ENCODE data around the gene USP24.

The USP24 gene

DNA sequence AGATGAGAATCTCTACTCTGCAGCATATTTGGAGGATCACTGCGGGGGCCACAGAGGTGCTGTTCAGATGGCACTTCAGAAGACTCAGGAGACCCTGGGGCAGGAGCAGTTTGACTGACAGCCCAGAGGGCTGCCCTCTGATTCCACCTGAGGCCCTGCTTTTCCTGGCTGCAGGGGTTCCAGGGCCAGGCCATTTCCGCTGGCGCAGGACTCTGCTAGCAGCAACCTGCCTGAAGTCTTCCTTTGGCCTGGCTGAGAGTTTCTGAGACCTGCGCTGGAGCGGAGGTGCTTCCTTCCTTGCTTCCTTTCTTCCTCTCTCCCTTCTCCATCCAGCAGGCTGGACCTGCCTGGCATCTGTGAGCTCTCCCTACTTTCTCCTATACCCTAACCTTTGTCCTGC lies 164.0 kb downstream of the USP24 start:
- no peak for DNase-seq

DNA sequence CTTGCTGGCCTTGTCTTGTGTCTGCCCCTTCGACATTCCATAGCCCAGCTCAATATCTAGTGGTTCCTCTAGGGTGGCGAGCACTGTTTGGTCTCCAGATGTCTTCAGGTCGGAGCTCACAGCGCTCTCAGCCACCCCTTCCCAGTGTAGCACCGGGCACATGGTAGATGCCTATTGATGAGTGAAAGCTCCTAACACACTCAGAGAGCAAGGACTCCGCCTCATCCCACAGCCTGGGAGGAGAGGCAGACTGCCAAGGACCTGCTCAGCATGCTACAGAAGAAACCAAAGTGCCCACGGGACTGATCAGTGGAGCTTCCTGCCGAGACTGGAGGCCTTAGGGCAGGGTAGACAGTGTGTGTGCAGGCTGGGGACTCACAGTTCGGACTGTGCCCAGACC lies 164.9 kb downstream of the USP24 start:
- peak; percentile 40 for DNase-seq

DNA sequence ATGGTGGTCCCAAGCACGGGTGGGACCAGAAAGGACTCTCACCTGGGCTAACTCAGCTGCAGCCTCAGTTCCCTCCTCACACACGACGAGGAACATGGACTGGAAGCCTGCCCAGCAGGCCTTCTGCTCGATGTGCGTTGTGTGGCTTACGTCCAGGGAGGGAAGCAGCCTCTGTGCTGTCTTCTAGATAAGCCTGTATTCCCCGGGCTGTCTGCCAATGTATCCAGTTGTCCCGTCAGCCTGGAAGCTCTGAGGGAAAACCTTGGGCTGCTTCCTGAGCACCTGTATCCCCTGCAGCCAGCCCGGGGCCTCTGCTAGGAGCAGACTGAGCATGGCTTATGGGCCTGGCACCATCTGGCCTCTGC lies 165.3 kb downstream of the USP24 start:
- DNase-seq = no peak

DNA sequence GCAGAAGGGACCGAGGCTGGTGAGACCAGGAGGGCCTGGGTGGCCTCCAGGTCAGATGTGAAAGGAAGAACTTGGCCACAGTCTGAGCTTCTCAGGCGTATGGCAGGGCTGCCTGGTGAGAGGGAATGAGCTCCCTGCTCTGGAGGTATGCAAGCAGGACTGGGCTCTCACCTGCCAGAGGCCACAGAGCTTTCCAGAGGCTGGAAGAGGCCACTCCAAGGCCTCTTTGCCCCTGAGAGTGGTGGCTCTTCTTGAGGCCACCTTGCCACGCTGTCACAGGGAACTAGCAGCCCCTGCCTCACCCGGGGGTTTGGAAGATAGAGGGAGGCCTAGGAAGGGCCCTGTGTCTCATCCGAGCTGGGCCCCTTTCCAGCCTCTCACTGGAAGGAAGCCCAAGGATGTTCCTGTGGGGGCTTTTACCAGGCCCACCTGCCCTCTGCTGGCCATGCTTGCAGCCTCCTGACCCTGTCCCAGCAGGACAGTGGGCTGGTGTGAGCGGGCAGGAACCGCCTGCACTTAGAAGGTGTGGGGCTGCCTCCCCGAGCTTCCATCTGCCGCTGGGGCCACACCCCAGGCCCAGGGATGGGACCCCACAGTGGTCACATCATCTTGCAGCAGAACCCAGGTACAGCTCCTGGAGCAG lies 165.8 kb downstream of the USP24 start:
- no peak for DNase-seq

DNA sequence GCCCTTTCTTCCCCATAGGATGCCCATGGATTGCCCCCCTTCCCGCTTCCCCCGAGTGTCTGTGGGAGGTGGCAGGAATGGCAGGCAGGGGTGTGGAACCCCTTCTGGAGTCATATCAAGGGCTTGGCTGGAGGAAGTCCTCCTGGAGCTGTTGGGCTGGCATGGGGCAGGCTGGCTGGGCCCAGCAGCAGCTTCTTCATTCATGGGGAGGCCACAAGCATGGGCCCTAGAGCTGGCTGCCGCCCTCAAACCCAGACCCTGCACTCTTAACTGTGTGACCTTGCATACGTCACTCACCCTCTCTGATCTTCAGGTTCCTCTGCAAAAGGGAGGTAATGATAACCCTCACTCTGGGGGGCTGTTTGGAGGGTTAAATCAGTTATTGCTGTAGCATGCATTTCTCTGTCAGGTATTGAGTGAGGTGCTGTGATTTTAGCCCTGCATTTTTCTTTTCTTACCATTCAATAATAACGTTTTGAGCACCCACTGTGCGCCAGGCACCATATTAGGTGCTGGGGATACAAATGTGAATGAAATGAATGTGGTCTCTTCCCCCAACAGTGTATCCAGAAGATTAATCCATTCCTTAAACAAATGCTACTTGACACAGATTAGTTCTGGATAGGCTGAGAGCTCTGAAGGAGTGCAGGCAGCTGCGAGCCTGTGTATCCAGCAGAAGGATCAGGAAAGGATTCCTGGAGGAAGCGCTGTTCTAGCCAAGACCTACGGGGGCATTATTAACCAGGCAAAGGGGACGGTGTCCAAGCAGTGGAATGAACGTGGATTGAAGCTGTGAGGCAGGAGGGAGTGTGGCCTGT lies 166.5 kb downstream of the USP24 start:
- DNase-seq = no peak

DNA sequence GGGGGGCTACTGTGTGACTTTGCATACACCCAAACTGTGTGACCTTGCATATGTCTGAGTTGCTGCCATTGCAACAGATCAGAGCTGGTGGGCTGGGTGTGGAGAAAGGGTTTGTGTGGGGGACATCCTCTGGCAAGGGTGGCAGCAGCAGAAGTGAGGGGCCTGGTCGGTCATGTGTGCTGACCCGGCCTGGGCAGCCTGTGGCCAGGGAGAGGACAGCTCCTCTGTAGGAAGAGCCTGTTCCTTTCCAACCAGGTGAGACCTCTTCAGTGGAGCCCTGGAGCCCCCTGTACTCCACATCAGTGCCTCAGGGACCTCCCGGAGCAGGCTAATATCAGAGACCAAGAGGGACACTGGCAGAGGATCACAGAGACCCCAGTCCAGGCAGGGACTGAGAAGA lies 167.6 kb downstream of the USP24 start:
- DNase-seq = no peak

DNA sequence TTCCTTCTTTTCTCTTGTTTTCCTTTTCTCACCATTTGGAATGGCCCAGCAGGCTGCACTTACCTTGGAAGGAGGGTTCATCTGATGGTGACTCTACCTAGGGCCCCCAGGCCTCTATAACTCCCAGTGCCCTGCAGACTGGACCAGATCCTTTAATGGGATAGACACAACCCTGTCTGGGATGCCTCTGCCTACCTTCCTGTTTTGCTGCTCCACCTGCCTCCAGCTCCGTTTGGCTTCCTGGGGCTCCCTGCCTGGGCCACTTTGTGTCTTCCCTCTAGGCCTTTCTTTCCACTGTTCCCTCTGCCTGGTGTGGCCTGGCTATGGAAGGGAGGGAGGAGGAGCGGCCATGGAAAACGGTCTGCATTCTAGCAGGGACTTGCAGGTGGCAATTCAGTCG lies 168.3 kb downstream of the USP24 start:
- no peak for DNase-seq

DNA sequence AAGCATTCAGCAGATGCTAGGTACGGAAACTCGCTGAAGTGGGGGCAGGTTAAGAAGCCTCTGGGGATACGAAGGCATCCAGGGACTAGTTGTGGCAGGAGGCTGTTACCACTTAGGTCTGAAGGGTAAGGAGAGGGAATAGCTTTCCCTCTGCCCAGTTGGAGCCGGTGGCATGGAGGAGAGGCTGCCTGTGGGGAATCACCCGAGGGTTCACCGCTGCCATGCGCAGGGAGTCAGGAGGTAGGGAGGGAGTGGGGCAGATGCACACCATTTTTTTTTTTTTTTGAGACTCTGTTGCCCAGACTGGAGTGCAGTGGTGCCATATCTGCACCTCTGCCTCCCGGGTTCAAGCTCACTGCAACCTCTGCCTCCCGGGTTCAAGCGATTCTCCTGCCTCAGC lies 169.7 kb downstream of the USP24 start:
- no peak for DNase-seq

DNA sequence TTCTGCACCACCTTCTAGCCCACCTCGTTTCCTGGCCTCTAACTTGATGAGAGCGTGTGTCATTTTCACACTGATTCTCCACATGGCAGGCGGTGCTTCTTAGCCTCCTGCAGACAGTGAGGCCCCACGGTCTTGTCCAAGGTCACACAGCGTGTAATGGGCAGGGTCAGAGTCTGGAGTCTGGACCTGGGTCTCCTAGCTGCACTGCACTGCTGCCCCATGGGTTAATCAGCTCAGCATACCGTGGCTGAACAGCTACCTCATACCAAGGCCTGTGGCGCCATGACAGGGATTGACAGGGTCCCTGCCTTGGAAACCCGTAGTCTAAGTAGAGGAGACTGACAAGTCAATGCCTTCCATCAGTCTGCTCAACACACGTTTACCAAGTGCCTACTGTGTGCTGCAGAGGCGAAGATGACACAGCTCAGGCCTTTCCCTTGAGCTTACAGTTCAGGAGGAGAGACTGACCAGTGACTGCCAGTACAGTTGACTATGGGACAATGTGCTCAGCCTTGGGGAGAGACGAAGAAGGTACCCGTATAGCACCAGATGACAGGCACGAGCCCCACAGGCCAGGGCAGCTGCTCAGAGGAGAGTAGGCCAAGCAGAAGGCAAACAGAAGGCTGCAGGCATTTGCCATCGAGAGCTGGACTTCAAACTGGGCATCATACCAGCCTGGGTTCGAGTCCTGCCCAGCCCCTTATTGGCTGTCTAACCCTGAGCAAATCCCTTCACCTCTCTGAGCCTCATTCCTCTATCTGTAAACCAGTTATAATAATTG lies 170.4 kb downstream of the USP24 start:
- DNase-seq = no peak

DNA sequence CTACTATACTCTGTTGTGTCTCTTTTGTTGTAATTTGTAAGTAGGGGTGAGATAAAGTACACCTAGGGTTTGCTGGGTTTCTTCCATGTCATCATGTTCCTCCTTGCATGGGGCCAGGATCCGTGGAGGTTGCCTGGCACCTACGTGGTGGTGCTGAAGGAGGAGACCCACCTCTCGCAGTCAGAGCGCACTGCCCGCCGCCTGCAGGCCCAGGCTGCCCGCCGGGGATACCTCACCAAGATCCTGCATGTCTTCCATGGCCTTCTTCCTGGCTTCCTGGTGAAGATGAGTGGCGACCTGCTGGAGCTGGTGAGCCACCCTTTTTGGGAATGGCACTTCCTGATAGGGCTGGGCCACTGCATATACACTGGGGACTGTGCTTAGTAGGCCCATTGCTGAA lies 171.4 kb downstream of the USP24 start:
- DNase-seq = no peak

DNA sequence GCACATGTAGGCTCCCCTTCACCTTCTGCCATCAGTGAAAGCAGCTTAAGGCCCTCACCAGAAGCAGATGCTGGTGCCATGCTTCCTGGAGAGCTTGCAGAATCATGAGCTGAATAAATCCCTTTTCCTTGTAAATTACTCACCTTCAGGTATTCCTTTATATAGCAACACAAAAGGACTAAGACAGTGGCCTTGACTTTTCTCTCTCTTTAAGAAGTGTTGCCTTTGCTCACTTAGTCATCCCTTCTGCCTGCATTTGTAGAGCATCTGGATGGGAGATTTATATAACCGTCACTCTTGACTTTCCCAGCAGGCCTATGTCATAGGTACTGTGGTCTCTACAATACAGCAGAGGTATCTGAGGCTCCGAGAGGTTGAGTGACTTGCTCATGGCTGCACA lies 172.2 kb downstream of the USP24 start:
- DNase-seq = no peak

DNA sequence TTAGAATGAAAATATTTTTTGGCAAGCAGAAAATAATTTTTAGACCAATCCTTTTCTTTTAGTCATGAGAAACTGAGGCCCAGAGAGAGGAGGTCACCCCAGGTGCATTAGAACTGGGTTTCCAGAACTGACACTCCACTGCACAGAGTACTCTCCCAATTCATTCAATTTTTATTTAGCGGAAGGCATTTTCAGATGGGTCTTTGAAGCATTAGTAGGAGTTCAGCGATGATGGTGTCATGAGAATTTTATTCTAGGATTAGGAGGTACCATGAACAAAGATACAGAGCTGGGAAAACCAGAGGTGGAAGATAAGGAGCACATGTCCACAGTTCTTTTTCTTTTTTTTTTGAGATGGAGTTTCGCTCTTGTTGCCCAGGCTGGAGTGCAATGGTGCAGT lies 173.6 kb downstream of the USP24 start:
- DNase-seq = no peak

DNA sequence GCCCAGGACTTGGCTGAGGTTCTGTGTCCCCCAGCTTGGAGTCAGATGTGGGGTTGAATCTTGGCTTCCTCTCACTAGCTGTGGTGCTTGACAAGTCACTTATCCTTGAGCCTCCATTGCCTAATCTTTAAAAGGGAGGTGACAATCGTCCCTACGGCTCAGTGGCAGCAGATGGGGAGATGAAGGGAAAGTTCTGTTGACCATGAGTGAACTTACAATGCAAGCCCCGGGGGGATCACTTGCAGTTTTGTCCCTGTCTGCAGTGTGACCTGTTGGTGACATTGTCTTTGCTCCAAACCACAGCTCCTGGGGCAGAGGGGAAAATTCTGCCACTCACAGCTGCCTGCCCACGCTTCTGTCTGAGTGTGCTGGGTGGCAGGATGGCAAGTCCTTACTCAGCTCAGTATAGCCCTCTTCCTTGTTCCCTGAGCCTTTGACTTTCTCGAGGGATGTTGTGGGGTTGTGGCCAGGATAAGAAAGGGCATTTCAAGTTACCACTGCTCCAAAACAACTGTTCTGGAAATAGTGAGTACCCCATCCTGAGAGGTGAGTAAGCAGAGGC lies 174.2 kb downstream of the USP24 start:
- DNase-seq = no peak

DNA sequence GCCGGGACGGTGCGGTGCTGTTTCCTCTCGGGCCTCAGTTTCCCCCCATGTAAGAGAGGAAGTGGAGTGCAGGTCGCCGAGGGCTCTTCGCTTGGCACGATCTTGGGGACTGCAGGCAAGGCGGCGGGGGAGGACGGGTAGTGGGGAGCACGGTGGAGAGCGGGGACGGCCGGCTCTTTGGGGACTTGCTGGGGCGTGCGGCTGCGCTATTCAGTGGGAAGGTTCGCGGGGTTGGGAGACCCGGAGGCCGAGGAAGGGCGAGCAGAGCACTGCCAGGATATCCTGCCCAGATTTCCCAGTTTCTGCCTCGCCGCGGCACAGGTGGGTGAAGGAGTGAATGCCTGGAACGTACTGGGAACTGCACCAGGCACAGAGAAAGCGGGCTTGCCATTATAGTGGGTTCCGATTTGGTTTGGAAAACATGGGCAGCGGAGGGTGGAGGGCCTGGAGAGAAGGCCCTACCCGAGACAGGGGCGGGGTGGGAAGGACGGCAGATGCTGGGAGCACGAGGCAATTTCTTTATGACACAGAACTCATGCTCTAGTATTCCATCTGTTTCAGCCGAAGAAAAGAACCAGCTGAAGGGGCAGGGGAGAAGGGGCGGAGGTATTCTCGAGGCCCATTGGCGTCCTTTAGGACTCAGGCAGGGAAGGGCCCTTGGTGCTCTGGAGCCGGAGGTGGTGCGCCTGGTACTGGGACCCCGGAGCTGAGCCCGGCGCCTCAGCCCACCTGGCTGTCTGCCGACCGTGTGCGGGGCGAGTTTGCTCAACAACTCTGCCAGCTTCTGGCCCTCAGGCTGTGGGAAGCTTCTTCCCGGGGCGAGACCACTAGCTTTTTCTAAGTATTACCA lies 174.9 kb downstream of the USP24 start:
- DNase-seq = no peak

DNA sequence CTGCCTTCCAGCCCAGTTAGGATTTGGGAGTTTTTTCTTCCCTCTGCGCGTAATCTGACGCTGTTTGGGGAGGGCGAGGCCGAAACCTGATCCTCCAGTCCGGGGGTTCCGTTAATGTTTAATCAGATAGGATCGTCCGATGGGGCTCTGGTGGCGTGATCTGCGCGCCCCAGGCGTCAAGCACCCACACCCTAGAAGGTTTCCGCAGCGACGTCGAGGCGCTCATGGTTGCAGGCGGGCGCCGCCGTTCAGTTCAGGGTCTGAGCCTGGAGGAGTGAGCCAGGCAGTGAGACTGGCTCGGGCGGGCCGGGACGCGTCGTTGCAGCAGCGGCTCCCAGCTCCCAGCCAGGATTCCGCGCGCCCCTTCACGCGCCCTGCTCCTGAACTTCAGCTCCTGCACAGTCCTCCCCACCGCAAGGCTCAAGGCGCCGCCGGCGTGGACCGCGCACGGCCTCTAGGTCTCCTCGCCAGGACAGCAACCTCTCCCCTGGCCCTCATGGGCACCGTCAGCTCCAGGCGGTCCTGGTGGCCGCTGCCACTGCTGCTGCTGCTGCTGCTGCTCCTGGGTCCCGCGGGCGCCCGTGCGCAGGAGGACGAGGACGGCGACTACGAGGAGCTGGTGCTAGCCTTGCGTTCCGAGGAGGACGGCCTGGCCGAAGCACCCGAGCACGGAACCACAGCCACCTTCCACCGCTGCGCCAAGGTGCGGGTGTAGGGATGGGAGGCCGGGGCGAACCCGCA lies 175.7 kb downstream of the USP24 start, which contains the start of gene PCSK9:
PCSK9 (plus strand) TSS at position 207 of the 741 bp plus-strand sequence; CDS start at position 497, 290 bp downstream.
- peak; percentile 40 for DNase-seq

DNA sequence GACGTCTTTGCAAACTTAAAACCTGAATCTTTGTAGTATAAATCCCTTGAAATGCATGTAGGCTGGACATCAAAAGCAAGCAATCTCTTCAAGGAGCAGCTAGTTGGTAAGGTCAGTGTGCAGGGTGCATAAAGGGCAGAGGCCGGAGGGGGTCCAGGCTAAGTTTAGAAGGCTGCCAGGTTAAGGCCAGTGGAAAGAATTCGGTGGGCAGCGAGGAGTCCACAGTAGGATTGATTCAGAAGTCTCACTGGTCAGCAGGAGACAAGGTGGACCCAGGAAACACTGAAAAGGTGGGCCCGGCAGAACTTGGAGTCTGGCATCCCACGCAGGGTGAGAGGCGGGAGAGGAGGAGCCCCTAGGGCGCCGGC lies 176.2 kb downstream of the USP24 start:
- no peak for DNase-seq

DNA sequence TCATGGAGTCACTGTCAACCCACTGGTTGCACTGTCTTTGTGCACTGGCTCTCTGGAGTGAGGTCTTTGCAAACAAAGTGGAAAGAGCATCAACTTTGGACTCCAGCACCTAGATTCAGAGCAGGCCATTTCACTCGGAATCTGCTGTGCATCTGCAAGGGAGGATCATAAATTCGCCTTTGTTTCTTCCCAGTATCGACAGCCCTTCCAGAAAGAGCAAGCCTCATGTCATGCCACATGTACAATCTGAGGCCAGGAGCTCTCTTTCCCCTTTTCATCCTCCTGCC lies 176.7 kb downstream of the USP24 start:
- no peak for DNase-seq

DNA sequence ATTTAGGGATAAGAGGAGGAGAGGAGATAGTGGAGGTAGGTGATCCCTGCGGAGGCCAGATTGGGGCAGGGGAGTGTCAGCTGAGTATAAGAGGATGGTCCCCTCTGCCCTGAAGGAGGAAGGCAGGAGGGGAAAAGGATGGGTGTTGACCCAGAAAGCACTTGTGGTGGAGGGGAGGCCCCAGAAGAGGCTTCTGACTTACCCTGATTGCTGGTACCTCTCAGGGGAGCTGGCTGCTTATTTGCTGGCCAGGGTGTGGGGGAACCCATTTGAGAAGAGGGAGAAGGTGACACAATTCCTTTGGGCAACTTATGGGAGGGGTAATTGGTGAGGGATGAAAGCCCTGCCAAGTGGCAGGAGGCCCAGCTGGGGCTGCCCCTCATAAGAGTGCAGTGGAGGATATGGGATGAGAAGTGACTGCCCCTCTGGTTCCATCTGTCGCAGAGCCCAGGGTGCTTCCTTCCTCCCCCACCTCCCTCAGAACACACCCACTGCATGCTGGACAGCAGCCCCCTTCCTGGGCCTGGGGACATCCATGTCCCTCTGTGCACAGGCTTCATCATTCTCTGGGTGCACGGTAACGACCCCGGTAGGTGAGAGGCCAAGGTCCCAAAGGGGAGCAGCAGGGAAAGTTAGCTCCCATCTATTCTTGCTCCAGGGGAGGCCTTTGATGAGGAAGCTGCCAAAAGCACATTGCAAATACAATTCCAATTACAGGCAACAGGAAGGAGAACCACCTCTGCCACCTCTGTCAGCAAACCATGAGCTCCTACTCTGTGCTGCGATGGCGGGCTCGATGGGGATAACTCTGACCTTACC lies 177.2 kb downstream of the USP24 start:
- DNase-seq = no peak

DNA sequence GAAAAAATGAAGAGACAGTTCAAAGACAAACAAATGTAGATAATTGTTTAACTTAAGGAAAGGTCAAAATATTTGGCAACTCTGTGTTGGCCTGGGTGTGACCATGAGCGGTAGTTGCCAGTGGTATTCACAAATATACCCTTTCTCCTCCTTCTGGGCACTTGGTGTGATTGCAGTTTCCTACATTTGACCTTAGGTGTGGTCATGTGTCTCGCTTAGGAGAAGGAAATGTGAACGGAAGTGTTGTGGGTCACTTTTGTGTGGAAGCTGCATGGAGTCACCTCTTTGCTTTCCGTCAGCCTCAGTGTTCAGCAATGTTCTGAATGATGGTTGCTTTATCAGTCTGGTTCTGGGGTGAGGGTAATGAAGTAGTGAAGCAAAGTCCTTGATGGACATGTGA lies 179.3 kb downstream of the USP24 start:
- no peak for DNase-seq

DNA sequence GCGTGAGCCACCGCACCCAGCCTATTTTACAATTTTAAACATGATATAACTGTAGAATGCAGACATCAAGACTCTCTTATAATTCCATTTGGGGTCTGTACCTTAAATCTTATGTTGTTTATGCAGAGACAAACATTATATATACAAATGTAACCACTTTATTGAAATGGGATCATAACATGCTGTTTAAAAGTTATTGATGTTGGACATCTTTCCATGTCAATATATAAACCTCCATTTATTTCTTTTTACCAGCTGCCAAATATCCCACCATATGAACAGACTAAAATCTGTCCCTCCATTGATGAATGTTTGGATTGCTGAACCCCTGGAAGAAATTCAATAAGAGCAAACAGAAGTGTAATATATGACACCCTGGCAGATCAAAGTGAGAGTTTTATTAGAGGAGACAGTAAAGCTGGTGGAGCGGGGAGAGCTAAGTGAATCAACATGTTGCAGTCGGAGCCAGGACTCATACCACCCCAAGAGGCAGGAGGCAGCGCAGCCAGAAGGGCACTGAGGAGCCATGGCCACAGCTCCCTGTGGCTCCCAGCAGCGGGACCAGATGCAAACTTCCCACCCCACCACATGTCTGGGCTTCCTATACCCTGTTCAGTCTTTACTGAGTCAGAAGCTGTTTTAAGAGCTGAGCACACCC lies 180.6 kb downstream of the USP24 start:
- no peak for DNase-seq

DNA sequence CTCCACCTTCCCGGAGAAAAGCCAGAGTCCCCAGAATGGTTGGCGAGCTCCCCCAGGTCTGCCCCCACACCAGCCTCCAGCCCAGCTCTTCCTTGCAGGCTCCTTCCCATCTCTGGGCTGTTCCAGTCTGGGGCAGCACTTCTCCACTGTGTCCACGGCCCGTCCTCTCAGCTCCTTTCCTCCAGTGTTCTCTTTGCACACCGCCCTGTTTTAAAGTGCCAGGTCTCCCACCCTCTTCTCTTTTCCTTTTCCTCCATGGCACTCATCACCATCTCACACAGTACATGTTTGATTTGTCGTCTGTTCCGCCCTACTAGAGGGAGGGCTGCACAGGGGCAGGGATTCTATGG lies 181.9 kb downstream of the USP24 start:
- DNase-seq = no peak

All from EL (cell line).